Sigmoid colon (tissue), 4 donors: ENCODE data around the gene PRDM12.

ENCODE experiments used
- CTCF ChIP-seq, 4 experiments: fragments of 450-650 bp in 3 of 4; fragments of 200-600 bp in 1 of 4; IDR thresholded peaks; one replicate each; pipeline ENCODE4 v1.5.1; 2016 to 2019; ENCODE audit warnings: antibody characterized with exemption in 4 of 4, mild to moderate bottlenecking in 3 of 4, moderate library complexity in 2 of 4
- EP300 ChIP-seq, 4 donors: sonication (generic); formaldehyde crosslinking; IDR thresholded peaks; one replicate each; pipeline ENCODE4 v1.6.1; 2017; ENCODE audit warnings: antibody characterized with exemption in 4 of 4
- POLR2A ChIP-seq, 2 donors: fragments of 450-650 bp; IDR thresholded peaks; one replicate each; pipeline ENCODE4 v1.6.1; 2016; ENCODE audit warnings: antibody characterized with exemption in 2 of 2, mild to moderate bottlenecking in 2 of 2, moderate library complexity in 2 of 2
- POLR2AphosphoS5 ChIP-seq, 4 donors: sonication (generic); formaldehyde crosslinking; IDR thresholded peaks; one replicate each; pipeline ENCODE4 v1.6.1; 2017; ENCODE audit warnings: antibody characterized with exemption in 4 of 4

GRCh38 chr9:130654879-130655278 is 9.5 kb upstream of the PRDM12 start:
- TF ChIP-seq CTCF (IDR thresholded peaks at IDR 0.05) (no peak), EP300 (IDR thresholded peaks at IDR 0.05) (no peak), POLR2A (IDR thresholded peaks at IDR 0.05) (no peak), POLR2AphosphoS5 (IDR thresholded peaks at IDR 0.05) (no peak)
